ENCODE measurements around the gene DNAH9. TPM values are rescaled to one million over a fixed set of nuclear protein-coding genes. Genes with fewer than 3 reads are reported as not detected.

The DNAH9 gene
- total and polyA plus RNA-seq, 2 donors from 2014 or later, result 3.7 to 6.9 TPM

GRCh38 chr17:11950771-11951519 is 352.7 kb downstream of the DNAH9 start:
- Histone ChIP-seq H3K27ac (ENCODE audit: low read depth in 2 of 2, low read length in 2 of 2) (no peak overlapping the region), H3K9me3 (ENCODE audit: control insufficient read depth in 2 of 3, insufficient read depth in 1 of 3, low read length in 3 of 3) (peaks cover 0 to 13% (median 0%) of the 10 kb centered on the region in 3 donors), H3K4me1 (ENCODE audit: control insufficient read depth in 2 of 3, insufficient read depth in 2 of 3, low read depth in 1 of 3, low read length in 3 of 3) (no peaks in the 10 kb centered on the region), H3K36me3 (ENCODE audit: control insufficient read depth in 2 of 3, insufficient read depth in 3 of 3, low read length in 3 of 3) (no peaks in the 10 kb centered on the region), H3K27me3 (ENCODE audit: control insufficient read depth, insufficient read depth, low read length) (no peaks in the 10 kb centered on the region), H3K4me3 (ENCODE audit: low read length in 3 of 3) (no peak overlapping the region), H3K9ac (ENCODE audit: low read length in 3 of 3) (no peak overlapping the region)
- intact Hi-C loops (cut with DNase I), result no loop called here
- FAIRE-seq (no peak), DNase-seq (no peak)
- TF ChIP-seq CTCF (IDR thresholded peaks at IDR 0.05; ENCODE audit: borderline replicate concordance, extremely low read depth, insufficient read depth), result no peak

GRCh38 chr17:11952610-11953009 is 354.3 kb downstream of the DNAH9 start:
- DNase-seq (no peak), FAIRE-seq (no peak)
- TF ChIP-seq CTCF (IDR thresholded peaks at IDR 0.05; ENCODE audit: borderline replicate concordance, extremely low read depth, insufficient read depth), result no peak
- no peak overlapping the region for H3K27ac ChIP-seq (ENCODE audit: low read depth in 2 of 2, low read length in 2 of 2)
- intact Hi-C loops (cut with DNase I), result no loop called here
- H3K9me3 ChIP-seq (ENCODE audit: control insufficient read depth in 2 of 3, insufficient read depth in 1 of 3, low read length in 3 of 3), result peaks cover 0 to 13% (median 0%) of the 10 kb centered on the region in 3 donors
- H3K36me3 ChIP-seq (ENCODE audit: control insufficient read depth in 2 of 3, insufficient read depth in 3 of 3, low read length in 3 of 3), result no peaks in the 10 kb centered on the region
- no peak overlapping the region for H3K4me3 ChIP-seq (ENCODE audit: low read length in 3 of 3)
- no peaks in the 10 kb centered on the region for H3K4me1 ChIP-seq (ENCODE audit: control insufficient read depth in 2 of 3, insufficient read depth in 2 of 3, low read depth in 1 of 3, low read length in 3 of 3)
- no peaks in the 10 kb centered on the region for H3K27me3 ChIP-seq (ENCODE audit: control insufficient read depth, insufficient read depth, low read length)
- no peak overlapping the region for H3K9ac ChIP-seq (ENCODE audit: low read length in 3 of 3)

- no peak overlapping the region for H3K9ac ChIP-seq (ENCODE audit: low read length in 3 of 3)
- no peaks in the 10 kb centered on the region for H3K27me3 ChIP-seq (ENCODE audit: control insufficient read depth, insufficient read depth, low read length)
- no peaks in the 10 kb centered on the region for H3K4me1 ChIP-seq (ENCODE audit: control insufficient read depth in 2 of 3, insufficient read depth in 2 of 3, low read depth in 1 of 3, low read length in 3 of 3)
- no peak overlapping the region for H3K4me3 ChIP-seq (ENCODE audit: low read length in 3 of 3)
- intact Hi-C loops (cut with DNase I), result no loop called here
- DNase-seq (no peak), FAIRE-seq (no peak)
- no peak for TF ChIP-seq CTCF (IDR thresholded peaks at IDR 0.05; ENCODE audit: borderline replicate concordance, extremely low read depth, insufficient read depth)
- H3K36me3 ChIP-seq (ENCODE audit: control insufficient read depth in 2 of 3, insufficient read depth in 3 of 3, low read length in 3 of 3), result no peaks in the 10 kb centered on the region
- no peak overlapping the region for H3K27ac ChIP-seq (ENCODE audit: low read depth in 2 of 2, low read length in 2 of 2)
- H3K9me3 ChIP-seq (ENCODE audit: control insufficient read depth in 2 of 3, insufficient read depth in 1 of 3, low read length in 3 of 3), result peaks cover 0 to 13% (median 0%) of the 10 kb centered on the region in 3 donors
These were observed 355.7 kb downstream of the DNAH9 start for GRCh38 chr17:11953924-11954323.
